IPS DF 4.7 (cell line): ENCODE measurements around the gene RPS6KA2.
A peak's percentile ranks its signal among the peaks of the same experiment; 100 is the strongest.
"Not testable (repeated sequence)": the region's sequence is repeated elsewhere in the genome, so short reads cannot be mapped to it uniquely, and the experiment has no call there.

Source experiments
- DNase-seq: peaks from one replicate; pipeline ENCODE4 v3.0.0-alpha.2; 2013; ENCODE audit warnings: low spot score; ENCODE audit errors: extremely low read depth

Gene RPS6KA2

DNA sequence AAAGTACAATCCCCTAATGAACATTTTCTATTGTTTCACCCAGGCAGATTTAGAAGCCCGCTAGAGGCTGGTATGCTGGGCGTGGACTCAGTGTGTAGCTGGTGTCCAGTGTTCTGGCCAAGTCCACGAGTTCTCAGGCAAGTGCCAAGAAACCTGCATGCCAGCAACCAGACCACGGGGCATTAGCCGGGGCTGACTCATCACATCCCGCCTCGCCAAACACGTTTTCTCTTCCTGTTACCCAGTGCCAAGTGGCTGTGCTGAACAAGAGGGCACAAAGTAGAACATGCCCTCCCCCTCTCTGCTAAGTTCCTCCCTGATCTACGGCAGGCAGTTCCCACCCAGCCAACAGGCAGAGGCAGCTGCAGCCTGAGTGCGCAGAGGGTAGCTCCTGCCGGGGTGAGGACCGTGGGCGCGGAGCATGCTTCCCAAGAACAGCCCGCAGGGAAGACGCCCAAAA, 70.2 kb downstream of the RPS6KA2 start:
- no peak for DNase-seq

DNA sequence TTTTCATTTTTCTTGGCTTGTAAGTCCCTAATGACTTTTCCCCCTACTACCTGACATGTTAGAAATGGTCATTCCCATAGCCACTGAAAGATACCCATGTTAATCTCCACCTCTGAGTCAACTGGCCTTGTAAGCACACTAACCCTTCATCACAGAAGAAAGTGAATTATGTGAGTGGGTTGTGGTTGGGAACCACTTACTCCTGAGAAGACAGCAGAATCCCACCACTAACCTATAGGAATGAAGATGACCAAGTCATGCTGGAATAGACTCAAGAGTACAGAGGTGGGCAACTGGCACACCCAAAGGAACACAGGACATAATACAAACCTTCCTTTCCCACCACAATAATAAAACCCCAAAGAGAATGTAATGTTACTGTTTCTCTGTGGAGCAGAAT, 70.7 kb downstream of the RPS6KA2 start:
- DNase-seq: no peak

DNA sequence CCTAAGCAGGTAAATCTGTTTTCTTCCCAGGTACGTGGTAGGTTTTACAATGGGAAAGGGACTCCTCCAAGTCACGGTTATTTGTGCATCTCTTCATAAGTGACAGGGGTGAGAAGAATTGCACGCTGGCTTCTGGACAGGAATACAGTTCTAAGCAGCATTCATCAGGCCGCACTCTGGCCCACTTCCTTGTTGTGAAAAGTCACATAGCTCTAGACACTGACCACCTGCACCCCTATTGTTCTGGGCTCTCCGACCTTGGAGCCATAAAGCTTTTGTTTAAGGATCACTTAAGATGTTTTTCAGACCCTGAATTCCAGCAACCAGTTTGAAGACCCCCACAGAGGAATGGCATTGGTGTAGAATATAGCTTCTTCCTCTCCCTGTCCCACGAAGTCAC, 72.0 kb downstream of the RPS6KA2 start:
- DNase-seq: no peak

DNA sequence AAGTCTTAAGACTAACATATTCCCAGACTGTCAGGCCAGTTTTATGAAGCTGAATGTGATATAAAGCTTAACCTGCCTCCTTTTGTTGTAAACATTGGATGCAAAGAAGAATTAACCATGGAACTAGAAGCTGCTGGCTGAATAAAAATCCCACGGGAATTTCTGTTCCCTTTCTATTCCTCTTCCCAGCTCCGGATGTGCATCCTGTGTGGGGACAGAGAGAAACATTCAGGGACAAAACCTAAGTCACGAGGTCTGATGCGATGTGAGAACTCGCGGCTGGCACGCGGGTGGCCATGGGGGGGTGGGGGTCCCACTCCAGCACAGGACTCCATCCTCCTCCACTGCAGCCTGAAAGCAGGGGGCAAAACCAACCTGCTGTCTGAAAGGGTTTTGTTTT, 72.7 kb downstream of the RPS6KA2 start:
- no peak for DNase-seq

DNA sequence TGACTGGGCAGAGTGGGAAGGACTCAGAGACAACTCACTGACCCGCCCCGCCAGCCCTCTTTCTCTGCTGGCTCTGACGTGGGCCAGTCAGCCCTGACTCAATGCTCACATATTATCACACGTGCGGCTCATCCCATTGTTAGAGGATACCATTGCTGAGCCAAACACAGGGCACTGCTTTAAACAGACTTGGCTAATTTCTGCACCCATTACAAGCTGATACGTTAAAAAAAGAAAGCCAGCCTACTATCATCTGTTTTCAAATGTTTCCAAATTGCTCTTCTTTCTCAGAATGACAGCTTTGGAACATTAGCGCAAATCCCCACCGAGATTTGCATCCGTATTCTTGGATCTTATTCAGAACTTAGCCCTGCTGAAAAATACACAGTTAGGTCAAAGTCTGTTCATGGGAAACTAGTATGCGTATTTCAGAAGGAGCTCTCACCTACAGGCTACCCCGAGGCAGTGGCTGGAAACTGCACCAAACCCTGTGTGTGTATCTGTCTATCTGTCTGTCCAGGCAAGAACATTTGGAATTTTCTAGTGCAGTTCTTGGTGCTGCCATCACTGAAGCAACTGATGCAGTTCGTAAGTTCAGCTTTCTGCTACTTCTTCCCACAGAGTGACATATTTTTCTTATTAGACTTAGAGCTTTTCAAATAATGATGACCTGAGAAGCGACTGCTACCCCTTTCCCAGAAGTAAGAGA, 73.3 kb downstream of the RPS6KA2 start:
- no peak for DNase-seq

DNA sequence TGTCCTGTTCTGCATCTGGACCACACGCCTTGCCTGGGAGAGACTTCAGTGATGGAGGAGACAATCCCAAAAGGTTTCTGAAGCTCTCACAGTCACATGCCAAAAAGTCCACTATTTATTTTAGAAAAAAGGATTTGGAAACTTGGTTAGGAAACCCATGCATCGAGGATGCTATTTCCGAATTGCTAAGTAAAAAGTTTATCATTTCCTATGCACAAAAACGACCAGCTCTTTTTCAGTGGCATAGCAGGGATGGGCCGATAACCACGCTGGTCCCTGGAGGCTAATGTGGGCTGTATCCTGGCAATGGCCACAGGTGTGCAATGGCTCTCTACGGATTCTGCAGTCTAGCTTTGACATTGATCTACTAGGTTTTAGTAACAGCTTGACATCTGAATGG, 74.5 kb downstream of the RPS6KA2 start:
- no peak for DNase-seq

DNA sequence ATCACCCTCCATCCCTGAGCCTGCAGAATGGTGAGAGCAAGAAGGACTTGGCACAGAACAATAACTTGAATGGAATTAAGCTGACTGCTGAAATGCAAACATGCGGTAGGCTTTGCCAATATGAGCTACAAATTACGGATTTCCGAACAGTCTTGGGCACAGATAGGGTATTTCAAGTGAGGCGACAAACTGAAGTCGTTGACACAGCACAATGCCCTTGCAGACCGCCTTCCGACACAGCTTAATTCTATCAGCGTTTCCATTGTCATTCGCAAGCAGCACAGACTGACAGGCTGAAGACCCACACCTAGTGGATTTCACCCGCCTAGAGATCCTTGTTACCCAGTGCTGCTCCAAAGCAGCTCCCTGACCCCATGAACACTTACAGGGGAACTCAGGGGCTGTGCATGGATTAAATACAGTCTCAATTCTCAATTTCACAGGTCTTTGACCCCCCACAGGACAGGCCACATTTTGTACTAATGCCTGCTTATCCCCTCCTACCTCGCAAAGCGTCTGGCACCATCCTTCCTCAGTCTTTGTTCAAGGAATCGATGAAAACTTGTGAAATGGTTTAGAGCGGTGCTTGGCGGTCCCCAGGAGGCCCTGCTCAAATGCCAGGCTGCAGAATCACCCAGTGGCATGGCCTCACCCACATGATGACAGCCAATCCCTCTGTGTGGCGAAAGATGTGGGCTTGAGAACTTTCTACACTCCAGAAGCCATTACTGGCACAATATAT, 75.1 kb downstream of the RPS6KA2 start:
- peak; percentile 41 for DNase-seq

DNA sequence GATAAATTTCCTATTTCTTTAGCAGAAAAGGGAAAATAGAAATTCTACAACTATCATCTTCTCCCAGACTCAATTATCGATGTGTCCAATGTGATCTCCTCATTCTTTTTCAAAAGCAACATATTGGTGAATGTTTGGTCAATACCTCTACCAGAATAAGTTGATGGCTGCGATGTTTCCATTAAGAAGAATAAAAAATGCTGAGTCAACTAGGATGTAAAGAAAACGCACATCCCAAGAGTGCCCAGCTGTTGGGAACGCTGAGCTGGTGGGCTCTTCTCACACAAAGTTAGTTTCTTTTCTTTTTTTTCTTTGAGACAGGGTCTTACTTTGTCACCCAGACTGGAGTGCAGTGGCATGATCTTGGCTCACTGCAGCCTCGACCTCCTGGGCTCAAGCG, 80.4 kb downstream of the RPS6KA2 start:
- DNase-seq: no peak

DNA sequence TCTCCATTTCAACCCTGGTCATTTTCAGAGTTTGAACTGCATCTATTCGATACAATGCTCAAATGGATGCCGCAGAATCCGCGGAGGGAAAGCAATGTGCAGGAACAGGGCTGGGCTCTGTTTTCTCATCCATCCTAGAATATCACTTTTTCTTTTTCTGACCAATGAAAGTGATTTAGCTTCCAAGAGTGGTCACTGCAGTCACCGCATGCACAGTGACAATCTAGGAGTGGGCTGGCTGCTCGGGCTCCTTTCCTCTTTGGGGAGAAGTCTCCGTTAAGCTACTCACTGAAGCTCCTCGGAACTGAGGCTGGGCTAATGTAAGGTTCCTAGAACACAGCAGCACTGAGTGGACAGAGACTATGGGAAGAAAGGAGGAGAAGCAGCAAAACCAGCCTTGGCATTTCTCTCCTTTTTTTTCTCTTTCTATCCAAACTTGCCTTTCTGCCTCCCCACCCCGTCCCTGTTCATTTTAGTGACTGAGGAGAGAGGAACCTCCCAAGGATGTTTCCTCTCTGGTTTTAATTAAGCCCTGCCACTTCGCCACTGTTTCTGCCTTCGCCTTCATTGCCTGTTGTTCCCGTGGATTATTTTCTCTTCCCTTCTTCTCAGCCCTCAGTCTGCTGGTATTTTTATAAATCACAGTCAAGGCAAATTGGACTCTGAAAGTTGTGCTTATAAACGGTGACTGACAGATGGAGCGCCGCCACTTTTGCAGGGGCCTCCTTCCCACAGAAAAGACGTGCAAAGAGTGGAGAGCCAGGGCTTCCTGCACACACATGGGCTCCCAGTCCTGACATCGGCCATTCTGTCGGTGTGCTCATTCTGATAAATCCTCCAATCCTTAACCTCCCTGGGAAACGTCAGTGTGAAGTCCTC, 81.7 kb downstream of the RPS6KA2 start:
- DNase-seq: no peak

DNA sequence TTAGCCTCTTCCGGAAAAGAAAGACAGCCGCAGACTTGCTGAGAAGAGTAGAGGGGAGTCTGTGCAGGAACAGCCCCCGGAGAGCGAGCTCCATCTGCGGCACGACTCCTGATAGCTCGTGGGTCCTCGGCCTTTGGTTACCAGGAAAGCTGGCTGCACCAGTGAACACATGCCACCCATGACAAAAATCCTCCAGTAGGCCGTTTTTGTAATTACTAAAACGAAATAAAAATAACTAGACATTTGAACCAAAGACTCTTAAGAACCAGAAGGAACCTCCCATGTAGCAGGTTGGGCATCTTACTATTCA, 82.8 kb downstream of the RPS6KA2 start:
- DNase-seq: no peak

DNA sequence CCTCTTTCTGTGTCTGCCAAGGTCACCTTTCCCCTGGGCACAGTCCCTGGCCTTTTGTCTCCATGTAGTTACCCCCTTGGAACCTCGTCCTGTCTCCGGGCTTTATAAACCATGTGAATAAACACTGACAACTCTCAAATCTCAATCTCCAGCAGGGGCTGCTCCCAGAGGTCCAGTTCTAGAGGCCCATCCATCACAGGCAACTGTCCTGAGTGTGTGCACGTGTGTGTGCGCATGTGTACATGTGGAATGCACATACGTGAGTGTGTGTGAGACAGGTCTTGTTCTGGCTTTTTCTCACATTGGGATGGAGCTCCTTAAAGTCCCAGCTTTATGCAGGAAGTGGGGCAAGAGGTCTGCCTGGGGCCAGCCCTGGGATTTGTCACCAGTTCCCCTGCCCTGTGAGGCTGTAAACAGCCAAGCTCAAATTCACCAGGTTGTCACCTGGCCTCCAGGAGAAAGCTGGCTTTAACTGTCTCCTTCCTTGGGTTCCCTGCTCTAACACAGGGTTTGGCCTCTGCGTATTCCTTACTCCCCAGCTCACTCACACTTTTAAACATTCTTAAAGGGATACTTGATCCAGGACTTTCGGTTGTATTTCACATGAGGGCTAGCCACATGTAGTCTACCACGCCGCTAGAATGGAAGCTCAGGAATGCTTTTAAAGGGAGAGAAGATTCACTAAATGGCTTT, 83.3 kb downstream of the RPS6KA2 start:
- no peak for DNase-seq

DNA sequence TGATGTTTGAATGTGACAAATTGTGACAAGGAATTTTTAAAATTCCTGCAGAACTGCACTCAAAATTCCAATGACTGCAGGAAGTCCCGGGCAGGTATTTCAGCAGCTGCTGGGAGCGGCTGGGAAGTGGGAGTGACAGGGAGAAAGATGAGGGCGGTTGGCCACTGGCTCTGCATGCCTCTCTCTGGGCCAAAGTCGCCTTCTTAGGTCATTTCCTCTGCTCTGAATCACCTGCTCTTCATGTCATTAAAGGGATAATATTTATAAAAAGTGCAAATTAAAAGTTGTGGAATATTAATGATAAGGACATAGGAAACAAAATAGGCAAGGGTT, 84.5 kb downstream of the RPS6KA2 start:
- DNase-seq: no peak

DNA sequence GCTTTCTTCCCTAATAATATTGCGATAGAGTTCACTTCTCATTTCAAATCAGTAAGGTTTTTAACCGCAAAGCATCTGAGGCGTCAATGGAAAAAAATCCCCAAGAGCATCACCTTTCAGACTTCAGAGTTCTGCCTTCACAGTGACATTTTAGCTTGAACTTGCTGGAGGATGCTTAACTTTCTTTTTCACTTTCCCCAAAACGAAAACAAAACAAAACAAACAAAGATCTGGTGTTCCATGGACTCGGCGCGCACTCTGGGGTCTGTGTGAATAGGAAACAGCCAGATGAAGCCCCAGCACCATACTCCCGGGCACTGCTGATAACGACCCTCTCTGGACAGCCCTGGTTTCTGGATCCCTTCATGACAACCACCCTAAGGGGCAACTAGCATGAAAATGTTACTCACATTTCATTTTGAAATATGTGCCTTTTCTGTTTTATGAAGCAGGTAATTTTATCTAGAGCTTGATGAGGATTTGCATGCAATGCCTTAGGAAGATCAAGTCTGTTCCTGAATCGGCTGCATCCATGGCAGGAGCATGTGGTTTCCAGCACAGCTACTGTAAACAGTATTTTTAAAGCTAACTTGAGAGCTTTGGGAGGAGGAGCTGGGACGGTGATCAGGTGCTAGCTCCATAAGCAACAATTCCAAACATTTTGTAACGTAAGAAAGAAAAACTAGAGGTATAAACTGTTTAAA, 85.0 kb downstream of the RPS6KA2 start:
- DNase-seq: no peak

DNA sequence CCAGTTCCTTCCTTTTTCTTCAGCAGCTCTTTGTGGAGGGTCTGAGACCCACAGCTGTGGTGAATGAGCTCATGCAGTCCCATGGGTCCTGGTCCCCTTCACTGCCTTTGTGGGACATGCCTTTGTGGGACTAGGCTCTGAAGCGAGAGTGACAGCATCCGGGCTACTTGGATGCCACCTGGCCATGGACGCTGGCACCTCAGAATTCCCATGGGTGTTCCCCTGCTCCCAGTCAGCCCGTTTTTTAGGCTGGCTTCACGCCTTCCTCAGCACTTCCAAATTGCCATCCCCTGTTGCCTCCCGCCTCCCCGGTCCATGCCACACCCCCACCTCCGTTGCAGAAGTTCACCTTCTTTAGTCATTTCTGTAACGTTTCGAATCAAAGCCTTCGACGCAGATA, 85.7 kb downstream of the RPS6KA2 start:
- no peak for DNase-seq

DNA sequence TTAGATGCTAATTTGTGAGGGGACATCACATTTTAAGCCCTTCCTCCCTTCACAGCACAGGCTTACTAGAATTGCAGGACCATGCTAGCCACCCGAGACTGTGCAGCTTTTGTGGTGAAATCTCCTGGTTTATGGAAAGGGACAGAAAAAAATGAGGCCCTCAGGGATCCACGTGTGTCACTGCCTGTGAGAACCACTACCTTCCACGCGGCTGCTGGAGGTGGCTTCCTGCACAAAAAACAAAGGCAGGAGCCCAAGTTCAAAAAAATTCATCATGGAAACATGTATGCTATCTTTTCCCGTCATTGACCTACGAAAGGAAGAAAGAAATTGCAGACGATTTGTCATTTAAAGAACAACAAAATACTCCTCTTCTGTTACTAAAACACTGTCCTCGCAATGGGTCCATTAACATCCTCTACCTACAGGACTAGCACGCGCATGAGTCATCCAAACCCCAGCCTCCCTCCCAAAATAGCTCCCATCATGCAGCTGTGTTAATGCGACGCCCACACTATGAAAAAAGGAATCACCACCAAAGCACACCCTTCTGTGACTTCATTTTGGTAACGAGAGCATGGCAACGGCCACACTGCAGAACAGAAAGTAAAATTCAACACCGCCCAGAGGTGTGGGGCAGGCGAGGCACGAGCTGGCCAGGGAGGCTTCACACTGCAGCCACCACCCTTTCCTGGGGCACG, 86.3 kb downstream of the RPS6KA2 start:
- no peak for DNase-seq

DNA sequence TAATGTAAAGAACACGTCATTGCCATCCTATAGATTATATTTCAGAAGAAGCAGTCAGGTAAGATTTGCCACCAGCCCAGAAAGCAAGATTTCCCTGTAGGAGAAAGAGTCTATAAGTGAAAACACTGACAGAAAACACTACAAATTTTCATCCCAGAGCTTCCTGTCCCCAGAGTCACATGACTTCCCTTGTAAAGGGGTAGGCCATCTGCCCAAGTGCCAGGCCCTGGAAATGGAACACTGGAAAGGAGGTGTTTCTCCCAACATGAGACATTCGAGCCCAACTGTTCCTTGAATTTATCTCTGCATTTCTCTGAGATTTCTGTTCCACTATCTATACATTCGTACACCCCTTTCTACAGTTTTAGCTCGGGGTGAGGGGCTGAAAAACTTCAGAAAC, 87.5 kb downstream of the RPS6KA2 start:
- no peak for DNase-seq

DNA sequence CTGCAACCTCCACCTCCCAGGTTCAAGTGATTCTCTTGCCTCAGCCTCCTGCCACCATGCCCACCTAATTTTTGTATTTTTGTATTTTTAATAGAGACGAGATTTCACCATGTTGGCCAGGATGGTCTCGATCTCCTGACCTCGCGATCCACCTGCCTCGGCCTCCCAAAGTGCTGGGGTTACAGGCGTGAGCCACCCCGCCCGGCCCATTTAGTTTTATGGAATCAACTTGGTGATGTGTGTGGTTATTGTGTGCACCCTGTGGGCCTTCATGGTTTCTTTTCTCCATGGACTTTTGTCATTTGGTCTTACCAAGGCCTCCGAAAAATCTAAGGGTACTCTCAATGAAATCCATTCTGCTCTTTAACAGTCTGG, 88.1 kb downstream of the RPS6KA2 start:
- not testable (repeated sequence) for DNase-seq

DNA sequence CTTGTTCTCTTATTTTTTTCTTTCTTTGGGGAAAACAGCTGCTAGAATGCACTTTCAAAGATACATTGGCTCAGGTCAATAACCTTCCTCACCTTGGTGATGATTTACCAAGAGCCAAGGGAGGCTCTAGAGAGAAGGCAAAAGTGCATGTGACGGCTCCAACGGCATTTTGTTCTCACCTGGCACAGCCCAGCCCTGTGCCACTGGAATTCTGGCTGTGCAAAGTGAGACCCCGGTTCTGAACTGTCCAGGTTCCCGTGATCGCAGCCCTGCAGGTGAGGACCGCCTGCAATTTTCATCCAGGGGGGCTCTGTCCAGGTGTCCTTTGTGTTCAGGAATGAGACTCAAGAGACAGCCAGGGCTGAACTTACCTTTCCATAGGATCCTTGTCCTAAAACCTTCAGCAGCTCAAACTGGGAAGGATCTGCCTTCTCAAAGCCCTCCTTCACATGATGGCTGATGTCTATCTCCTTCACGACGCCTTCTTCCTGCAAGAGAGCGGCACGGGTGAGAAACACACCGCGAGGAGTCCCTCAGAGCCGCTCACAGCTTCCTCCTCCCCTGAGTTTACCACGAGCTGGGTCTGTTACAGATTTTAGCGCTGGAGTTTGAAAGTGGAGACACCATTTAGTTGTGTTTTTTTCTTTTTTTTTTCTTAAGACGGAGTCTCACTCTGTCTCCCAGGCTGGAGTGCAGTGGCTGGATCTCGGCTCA, 88.6 kb downstream of the RPS6KA2 start:
- no peak for DNase-seq

DNA sequence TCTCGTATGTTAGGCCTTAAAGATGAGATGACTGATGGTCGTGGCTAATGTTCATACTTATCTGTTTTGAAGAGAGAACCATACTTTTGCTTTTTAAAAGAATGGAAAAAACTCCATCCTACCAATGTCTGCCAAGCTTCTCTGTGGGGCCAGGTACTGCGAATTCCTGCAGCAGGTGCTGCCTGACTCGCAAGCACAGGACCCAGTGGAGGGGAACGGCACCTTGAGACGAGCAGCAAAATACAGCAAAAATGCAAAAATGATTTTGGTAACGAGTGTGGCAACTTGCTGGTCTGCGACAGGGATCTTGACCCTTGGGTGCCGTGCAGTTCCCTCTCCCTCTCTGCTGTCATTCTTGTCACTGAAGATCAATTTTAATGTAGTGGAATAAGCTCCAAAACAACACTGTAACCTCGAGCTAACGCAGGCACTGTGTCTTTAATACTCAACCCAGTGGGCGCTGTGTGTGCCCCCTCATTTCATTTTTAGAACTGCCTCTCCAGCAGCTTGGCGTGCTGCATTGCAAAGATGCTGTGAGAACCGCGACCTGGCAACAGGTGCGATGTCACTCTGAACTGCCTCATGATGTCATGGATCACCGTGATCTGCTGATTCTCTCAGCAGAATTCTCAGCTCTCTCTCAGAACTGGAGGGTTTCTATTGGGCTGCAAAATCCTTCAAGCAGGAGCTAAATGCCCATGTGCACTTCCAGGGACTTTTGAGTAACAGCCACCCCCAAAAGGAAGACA, 92.2 kb downstream of the RPS6KA2 start:
- DNase-seq: no peak
